AG04450 (cell line): ENCODE results near the gene BMPR1B. TPM values are rescaled to one million over a fixed set of nuclear protein-coding genes. Genes with fewer than 3 reads are reported as not detected.

ENCODE experiments used
- CTCF ChIA-PET: fragments of 300-600, 350-600 bp; formaldehyde crosslinking; extraction: SDS; loops from one replicate; lab custom pipeline; 2022; ENCODE audit warnings: antibody characterized with exemption, inconsistent platforms; lab: Charles Lee
- POLR2A ChIA-PET: fragments of 350-600 bp; formaldehyde crosslinking; extraction: SDS; loops from one replicate; lab custom pipeline; 2021; ENCODE audit warnings: antibody characterized with exemption, inconsistent platforms; lab: Yijun Ruan, JAX
- DNase-seq: peaks from one replicate; pipeline ENCODE4 v3.0.0-alpha.2; 2011; ENCODE audit warnings: low read depth, low spot score
- H3K27ac ChIP-seq: one replicate; pipeline ENCODE4 v1.5.1; 2012; ENCODE audit warnings: low read depth, low read length, control low read depth
- H3K27me3 ChIP-seq: one replicate; pipeline ENCODE4 v1.6.0; 2012; ENCODE audit warnings: low read length; ENCODE audit not compliant: control insufficient read depth, insufficient read depth
- H3K4me3 ChIP-seq: 2 replicates; pipeline ENCODE4 v1.5.1; 2011; ENCODE audit warnings: mild to moderate bottlenecking, low read depth, low read length, control low read depth
- H3K9me3 ChIP-seq: 2 replicates; pipeline ENCODE4 v1.5.1; 2012; ENCODE audit warnings: low read length; ENCODE audit not compliant: control insufficient read depth, insufficient read depth
- polyA plus RNA-seq: library from polyadenylated mRNA; depleted of rRNA; stranded (reverse); fragments of >200 nt; gene quantifications from 2 replicates; pipeline ENCODE4 v1.2.3, GENCODE V29; 2011
- TF ChIP-seq, protein P1 (sequence below): IDR thresholded peaks from 2 replicates; pipeline ENCODE4 v1.5.1; 2011; ENCODE audit warnings: low read depth, low read length, control low read depth, inconsistent platforms

The BMPR1B gene
- polyA plus RNA-seq, 1 experiment = 0.42 TPM

DNA sequence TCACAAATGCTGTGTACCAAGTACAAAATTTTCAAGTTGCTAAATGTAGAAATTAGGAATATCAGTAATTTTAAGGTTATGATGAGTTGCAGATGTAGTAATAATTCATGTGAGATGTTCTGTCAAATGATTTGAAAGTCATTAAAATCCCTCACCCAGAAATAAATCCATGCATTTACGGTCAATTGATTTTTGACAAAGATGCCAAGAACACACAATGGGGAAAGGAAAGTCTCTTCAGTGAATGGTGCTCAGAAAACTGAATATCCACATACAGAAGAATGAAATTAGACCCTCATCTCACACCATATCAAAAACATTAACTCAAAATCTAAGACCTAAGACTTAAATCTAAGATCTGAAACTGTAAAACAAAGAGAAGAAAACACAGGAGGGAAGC, 12.9 kb upstream of the BMPR1B start:
- H3K27ac ChIP-seq = no peak overlapping the region
- CTCF ChIA-PET = no interaction called here
- TF ChIP-seq, protein P1, sequence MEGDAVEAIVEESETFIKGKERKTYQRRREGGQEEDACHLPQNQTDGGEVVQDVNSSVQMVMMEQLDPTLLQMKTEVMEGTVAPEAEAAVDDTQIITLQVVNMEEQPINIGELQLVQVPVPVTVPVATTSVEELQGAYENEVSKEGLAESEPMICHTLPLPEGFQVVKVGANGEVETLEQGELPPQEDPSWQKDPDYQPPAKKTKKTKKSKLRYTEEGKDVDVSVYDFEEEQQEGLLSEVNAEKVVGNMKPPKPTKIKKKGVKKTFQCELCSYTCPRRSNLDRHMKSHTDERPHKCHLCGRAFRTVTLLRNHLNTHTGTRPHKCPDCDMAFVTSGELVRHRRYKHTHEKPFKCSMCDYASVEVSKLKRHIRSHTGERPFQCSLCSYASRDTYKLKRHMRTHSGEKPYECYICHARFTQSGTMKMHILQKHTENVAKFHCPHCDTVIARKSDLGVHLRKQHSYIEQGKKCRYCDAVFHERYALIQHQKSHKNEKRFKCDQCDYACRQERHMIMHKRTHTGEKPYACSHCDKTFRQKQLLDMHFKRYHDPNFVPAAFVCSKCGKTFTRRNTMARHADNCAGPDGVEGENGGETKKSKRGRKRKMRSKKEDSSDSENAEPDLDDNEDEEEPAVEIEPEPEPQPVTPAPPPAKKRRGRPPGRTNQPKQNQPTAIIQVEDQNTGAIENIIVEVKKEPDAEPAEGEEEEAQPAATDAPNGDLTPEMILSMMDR = no peak
- no peak overlapping the region for H3K4me3 ChIP-seq
- no peak for DNase-seq
- H3K27me3 ChIP-seq = no peaks in the 10 kb centered on the region
- no peaks in the 10 kb centered on the region for H3K9me3 ChIP-seq
- POLR2A ChIA-PET = no interaction called here

DNA sequence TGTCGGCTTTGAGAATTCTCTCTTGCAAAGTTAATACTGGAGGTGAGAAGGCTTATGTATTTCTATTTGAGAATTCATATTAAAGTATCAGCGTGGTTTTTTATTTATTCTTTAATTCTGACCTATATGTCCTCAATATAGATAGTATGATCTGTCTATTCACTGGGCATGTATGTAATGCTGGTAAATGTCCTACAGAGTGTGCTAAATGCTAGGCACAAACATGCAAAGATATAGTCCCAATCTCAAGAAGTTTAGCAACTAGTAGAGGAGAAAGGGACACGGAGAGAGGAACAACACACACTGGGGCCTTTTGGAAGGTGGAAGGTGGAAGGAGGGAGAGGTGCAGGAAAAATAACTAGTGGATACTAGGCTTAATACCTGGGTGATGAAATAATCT, 11.0 kb upstream of the BMPR1B start:
- Histone ChIP-seq H3K9me3 (no peaks in the 10 kb centered on the region), H3K4me3 (no peak overlapping the region), H3K27me3 (no peaks in the 10 kb centered on the region), H3K27ac (no peak overlapping the region)
- TF ChIP-seq, protein P1 = no peak
- DNase-seq = no peak
- POLR2A ChIA-PET = no interaction called here
- CTCF ChIA-PET = no interaction called here

DNA sequence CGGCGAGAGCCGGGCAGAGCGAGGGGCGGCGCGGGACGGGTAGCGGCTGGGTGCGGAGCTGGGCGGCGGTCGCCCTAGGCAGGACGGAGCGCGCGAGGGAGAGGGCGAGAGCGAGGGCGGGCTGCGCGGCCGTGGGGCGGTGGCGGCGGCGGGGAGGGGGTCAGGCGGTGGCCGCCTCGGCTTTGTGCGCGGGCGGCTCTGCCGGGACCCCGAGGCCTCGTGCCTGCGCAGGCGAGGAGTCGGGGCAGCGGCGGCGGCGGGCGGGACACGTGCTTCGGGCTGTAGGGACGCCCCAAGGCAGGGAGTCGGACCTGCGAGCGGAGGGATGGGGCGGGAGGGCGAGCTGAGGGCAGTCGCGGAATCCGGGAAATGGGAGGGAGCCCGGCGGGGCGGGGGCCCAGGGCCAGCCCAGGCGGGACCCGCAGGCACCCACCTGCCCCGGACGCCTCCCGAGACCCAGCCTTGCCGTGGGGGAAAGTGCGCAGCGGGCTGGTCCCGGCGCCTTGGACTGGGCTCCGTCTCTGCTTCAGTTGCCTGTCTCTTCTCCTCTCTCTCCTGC, 465 bp downstream of the BMPR1B start:
- DNase-seq = no peak
- TF ChIP-seq, protein P1 = no peak
- ChIA-PET POLR2A (no interaction called here), CTCF (no interaction called here)
- Histone ChIP-seq H3K4me3 (peak overlapping the region; percentile 52), H3K27me3 (peaks cover 28% of the 10 kb centered on the region), H3K9me3 (no peaks in the 10 kb centered on the region), H3K27ac (no peak overlapping the region)

DNA sequence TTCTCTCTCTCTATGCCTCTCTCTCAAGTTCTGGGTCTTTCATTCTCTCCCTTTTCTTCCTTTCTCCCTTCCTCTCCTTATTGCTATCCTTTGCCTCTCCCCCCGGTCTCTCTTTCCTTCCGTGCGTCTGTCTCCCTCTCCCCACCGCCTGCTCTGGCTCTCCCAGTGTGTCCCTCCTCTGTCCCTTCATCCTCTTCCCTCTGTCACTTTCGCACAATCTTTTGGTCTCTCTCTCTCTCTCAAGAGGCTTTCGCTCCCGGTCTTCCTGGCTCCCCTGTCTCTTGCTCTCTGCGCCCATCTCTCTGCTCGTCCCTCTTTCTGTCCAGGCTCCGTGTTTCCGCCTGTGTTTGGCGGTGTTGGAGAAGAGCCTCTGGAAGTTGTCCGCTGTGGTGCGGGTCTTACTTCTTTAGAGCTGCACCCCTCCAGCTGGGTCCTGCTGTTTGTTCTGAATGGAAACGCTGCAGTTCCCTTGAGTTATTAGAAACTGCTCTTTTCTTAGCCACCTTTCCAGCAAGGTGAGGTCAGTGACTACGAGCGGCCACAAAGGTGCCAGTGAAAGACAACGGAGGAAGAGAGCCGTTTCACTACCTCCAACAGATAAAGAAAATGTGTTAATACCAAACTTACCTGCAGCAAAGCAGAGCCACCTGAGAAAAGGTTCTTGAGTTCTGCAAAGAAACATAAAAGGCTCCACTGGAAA, 1.1 kb downstream of the BMPR1B start:
- Histone ChIP-seq H3K27ac (no peak overlapping the region), H3K9me3 (no peaks in the 10 kb centered on the region), H3K4me3 (peak overlapping the region; percentile 52), H3K27me3 (peaks cover 27% of the 10 kb centered on the region)
- ChIA-PET CTCF (no interaction called here), POLR2A (no interaction called here)
- no peak for DNase-seq
- TF ChIP-seq, protein P1 = no peak

DNA sequence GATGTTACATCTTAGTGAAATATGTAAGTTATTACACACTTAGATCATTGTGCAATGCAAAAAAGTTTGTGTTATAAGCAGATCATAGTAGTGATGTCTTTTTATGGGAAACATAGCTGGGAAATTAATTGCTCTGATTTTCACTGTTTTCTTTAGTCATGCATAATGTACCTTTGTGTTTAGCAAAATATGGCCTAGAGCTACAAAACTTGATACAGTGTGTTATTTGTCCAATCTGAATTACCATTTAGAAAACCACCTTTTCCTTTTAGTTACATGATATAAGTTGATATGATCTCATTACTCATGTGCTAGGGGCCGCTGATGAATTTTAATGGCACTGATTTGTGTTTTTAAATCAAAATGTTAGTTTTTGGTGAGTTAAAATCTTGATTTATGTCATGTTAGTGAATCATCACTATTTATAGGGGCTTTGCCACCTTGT, 2.0 kb downstream of the BMPR1B start:
- Histone ChIP-seq H3K4me3 (no peak overlapping the region), H3K27ac (no peak overlapping the region), H3K9me3 (no peaks in the 10 kb centered on the region), H3K27me3 (peaks cover 21% of the 10 kb centered on the region)
- DNase-seq = no peak
- TF ChIP-seq, protein P1 = no peak
- POLR2A ChIA-PET = no interaction called here
- CTCF ChIA-PET = interaction anchor here (2.2 kb wide), 1 partner anchor 365 kb away, joined by 6 read pairs; no protein-coding TSS in a partner anchor
